ENCODE data around the gene ADGRV1. TPM values are rescaled to one million over a fixed set of nuclear protein-coding genes. Genes with fewer than 3 reads are reported as not detected.

The ADGRV1 gene
- total RNA-seq, 8 experiments from 2014 or later = 0.87 to 92.4 (median 44.9) TPM

DNA sequence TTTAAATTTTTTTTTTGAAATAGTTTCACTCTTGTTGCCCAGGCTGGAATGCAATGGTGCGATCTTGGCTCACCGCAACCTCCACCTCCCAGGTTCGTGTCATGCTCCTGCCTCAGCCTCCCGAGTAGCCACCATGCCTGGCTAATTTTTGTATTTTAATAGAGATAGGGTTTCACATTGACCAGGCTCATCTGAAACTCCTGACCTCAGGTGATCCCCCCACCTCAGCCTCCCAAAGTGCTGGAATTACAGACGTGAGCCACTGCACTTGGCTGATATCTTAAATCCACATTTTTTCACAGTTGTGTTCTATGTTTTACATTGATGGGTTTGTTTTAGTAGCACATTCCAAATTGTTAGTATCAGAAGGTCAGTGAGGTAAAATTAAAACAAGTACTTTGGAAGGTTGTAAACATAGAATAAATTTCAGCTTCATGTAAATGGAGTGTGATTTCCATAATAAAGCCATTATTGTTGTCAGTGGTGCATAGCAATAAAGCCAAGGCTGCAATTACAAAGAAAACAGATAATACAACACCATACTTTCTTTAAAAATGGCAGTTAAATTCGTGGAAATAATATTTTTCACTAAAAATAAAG, 537.3 kb downstream of the ADGRV1 start:
- H3K27ac ChIP-seq = no peak overlapping the region
- peaks cover 0 to 10% of the 10 kb centered on the region in 2 donors for H3K4me1 ChIP-seq (replicated peaks in 1 of 2)
- no peak overlapping the region for H3K4me3 ChIP-seq
- peak in 1 of 8 experiments; percentile 31 for ATAC-seq (replicated peaks in 6 of 8)
- WGBS, 10 experiments = 13 to 72% (median 62%) methylated on average over 1 to 6 of the region's 6 CpGs; no CpG with 5 or more reads in 1 of the 10 experiments
- in situ Hi-C loops (cut with MboI; ENCODE audit: low pct_unique_long_range_greater_than_20kb in 2 of 9, low sequenced_read_pairs in 9 of 9, unreplicated experiment in 9 of 9) = loop anchor here in 2 of 9 experiments (25.0 kb wide), 2 partner anchors 159 to 291 kb away; partner anchors contain the start of gene ARRDC3 (in 1 of the 2)

DNA sequence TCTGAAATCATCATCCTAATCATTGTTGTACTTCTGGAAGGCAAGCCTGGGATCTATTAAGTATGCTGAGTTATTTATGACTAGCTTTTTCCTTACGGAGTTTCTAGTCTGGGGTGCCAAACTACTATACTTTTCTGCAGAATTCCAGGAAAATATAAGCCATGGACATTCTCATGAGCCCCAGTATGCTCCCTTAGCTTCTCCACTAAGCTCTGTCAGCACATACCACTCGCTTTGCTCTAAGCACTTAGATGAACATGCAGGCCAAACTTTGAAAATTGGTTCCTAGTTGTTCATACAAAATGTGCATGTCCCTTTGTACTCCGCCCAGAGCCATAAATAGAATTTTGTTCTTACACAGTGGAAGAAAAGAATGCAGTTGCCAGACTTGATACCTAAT, 539.9 kb downstream of the ADGRV1 start:
- H3K4me1 ChIP-seq (replicated peaks in 1 of 2) = peaks cover 2 to 17% of the 10 kb centered on the region in 2 donors
- 0 to 100% (median 79%) methylated on average over 1 to 3 of the region's 3 CpGs for WGBS, 10 experiments
- no peak overlapping the region for H3K4me3 ChIP-seq
- peak in 3 of 8 experiments; percentile 80 to 84 (median 82) for ATAC-seq (replicated peaks in 6 of 8)
- no peak overlapping the region for H3K27ac ChIP-seq
- in situ Hi-C loops (cut with MboI; ENCODE audit: low pct_unique_long_range_greater_than_20kb in 2 of 9, low sequenced_read_pairs in 9 of 9, unreplicated experiment in 9 of 9) = loop anchor here in 2 of 9 experiments (25.0 kb wide), 2 partner anchors 161 to 289 kb away; partner anchors contain the start of gene ARRDC3 (in 1 of the 2)

DNA sequence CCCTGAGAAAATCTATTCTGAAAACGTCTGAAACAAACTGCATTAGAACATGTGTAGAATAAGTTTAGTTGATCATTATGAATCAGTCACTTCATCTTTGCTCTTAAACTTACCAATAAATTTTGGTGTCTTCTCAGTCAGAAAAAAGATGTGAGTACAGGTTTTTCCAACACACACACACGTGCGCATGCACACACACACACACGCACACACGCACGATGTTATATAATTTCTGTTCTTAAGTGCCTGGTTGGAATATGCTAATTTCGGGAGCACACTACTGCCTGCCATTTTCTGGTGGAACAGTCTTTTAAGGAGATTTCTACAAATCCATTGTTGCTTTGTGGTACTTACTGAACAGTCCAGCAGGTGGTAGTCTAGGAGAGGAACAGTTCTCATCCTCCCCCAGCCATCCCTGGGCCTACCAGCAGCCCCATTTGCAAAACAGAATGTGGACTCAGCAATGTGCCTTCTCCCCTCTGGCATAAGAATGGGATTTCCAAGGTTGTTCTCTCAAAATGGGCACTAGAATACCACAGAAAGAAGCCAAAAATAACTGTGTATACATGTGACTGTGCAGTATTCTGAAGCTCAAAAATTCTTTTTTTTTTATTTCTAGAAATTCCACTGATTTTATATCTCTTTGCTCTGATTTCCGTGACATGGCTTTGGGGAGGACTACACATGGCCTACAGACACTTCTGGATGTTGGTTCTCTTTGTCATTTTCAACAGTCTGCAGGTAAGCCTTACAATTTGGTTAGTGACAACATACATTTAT, 543.2 kb downstream of the ADGRV1 start:
- no peak overlapping the region for H3K27ac ChIP-seq
- in situ Hi-C loops (cut with MboI; ENCODE audit: low pct_unique_long_range_greater_than_20kb in 2 of 9, low sequenced_read_pairs in 9 of 9, unreplicated experiment in 9 of 9) = loop anchor here in 6 of 9 experiments (10.0 to 25.0 kb wide), 4 partner anchors 111 to 286 kb away; partner anchors contain the start of gene ARRDC3 (in 4 of the 6)
- H3K4me1 ChIP-seq (replicated peaks in 1 of 2) = peaks cover 2 to 11% of the 10 kb centered on the region in 2 donors
- H3K4me3 ChIP-seq = no peak overlapping the region
- ATAC-seq (replicated peaks in 6 of 8) = peak; percentile 92 to 100 (median 96)
- WGBS, 10 experiments = 0 to 100% (median 54%) methylated on average over 1 to 8 of the region's 8 CpGs

DNA sequence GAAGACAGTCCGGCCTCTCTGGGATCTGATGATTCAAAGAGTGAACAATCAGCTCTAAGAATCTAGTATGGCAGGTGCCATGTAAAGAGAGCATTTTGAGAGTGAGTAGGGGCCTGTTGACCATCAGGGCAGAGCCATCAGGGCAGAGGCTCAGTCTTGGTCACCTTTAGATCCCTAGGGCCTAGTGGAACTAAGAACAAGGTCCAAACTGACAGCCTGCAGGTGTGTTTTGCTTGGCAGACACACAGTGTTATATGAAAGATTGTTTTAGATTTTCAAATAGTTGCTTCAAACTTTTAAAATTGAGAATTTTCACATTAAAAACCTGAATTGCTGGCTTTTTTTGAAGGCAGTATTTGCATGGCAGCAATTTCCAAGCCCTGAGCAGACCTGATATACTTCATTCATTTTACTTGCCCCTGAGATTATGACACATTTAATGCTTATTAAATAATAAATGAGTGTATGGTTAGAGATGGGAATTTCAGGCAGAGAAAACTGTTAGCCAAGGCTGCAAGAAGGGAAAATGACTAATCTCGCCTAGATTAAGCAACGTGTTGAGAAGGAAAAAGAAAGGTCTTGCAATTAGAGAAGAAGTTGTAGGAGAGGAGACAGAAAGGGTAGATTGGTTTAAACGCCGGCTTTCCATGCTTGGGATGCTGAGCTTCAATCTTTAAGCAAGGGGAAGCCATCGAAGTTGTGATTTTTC, 544.9 kb downstream of the ADGRV1 start:
- 52 to 100% (median 90%) methylated on average over 1 to 6 of the region's 6 CpGs for WGBS, 10 experiments
- H3K4me1 ChIP-seq (replicated peaks in 1 of 2) = peaks cover 2 to 6% of the 10 kb centered on the region in 2 donors
- no peak for ATAC-seq (replicated peaks in 6 of 8)
- in situ Hi-C loops (cut with MboI; ENCODE audit: low pct_unique_long_range_greater_than_20kb in 2 of 9, low sequenced_read_pairs in 9 of 9, unreplicated experiment in 9 of 9) = loop anchor here in 6 of 9 experiments (10.0 to 25.0 kb wide), 4 partner anchors 109 to 284 kb away; partner anchors contain the start of gene ARRDC3 (in 4 of the 6)
- H3K4me3 ChIP-seq = no peak overlapping the region
- no peak overlapping the region for H3K27ac ChIP-seq

DNA sequence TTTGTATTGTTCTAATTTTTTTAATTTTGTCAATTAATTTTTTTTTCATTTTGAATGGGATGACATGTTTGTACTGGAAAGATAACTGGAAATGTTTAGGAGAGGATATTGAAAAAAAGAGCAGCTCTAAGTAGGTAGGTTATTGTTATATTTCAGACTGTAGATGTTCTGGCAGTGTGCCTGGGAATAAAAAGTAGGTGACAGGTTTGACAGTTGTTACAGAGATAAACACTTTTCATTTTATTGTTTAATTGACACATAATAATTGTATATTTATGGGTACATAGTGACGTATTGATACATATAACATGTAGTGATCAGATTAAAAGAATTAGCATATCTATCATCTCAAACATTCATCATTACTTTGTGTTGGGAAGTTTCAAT, 545.5 kb downstream of the ADGRV1 start:
- Histone ChIP-seq H3K27ac (no peak overlapping the region), H3K4me1 (replicated peaks in 1 of 2) (peaks cover 2 to 6% of the 10 kb centered on the region in 2 donors), H3K4me3 (no peak overlapping the region)
- in situ Hi-C loops (cut with MboI; ENCODE audit: low pct_unique_long_range_greater_than_20kb in 2 of 9, low sequenced_read_pairs in 9 of 9, unreplicated experiment in 9 of 9) = loop anchor here in 6 of 9 experiments (10.0 to 25.0 kb wide), 4 partner anchors 108 to 283 kb away; partner anchors contain the start of gene ARRDC3 (in 4 of the 6)
- ATAC-seq (replicated peaks in 6 of 8) = no peak
- WGBS, 10 experiments = 67 to 100% (median 100%) methylated on average over 1 of the region's 1 CpG; no CpG with 5 or more reads in 1 of the 10 experiments

DNA sequence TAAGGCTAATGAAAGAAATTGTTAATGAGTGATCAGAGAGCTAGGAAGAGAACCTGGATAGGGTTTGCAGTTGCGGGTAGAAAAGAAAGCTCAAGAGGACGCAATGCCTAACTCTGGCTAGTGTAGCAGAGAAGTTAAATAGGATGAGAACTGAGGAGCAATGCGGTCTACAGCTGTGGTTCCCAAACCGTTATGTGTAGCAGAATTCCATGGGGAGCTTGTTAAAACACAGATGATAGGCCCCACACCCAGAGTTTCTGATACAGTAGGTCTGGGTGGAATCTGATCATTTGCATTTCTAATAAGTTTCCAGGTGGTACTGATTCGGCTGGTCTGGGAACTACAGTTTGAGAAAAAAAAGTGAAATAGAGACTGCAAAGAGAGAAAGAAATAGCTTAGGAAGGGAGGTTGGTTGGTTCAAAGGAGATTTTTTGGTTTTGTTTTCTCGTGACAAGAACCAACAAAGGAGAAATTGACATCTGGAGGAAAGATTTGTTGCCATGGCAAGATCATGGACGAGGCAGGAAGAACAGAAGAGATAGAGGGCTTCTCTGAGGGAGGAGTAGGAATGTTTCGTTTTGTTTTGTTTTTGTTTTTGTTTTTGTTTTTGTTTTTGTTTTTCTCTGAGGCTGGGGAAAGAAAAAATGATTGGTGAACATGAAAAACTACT, 548.4 kb downstream of the ADGRV1 start:
- H3K4me1 ChIP-seq (replicated peaks in 1 of 2) = peaks cover 3 to 4% of the 10 kb centered on the region in 2 donors
- in situ Hi-C loops (cut with MboI; ENCODE audit: low pct_unique_long_range_greater_than_20kb in 2 of 9, low sequenced_read_pairs in 9 of 9, unreplicated experiment in 9 of 9) = loop anchor here in 6 of 9 experiments (10.0 to 25.0 kb wide), 4 partner anchors 105 to 280 kb away; partner anchors contain the start of gene ARRDC3 (in 4 of the 6)
- peak in 1 of 8 experiments; percentile 59 for ATAC-seq (replicated peaks in 6 of 8)
- no peak overlapping the region for H3K4me3 ChIP-seq
- H3K27ac ChIP-seq = no peak overlapping the region
- 21 to 100% (median 58%) methylated on average over 1 to 8 of the region's 8 CpGs for WGBS, 10 experiments

DNA sequence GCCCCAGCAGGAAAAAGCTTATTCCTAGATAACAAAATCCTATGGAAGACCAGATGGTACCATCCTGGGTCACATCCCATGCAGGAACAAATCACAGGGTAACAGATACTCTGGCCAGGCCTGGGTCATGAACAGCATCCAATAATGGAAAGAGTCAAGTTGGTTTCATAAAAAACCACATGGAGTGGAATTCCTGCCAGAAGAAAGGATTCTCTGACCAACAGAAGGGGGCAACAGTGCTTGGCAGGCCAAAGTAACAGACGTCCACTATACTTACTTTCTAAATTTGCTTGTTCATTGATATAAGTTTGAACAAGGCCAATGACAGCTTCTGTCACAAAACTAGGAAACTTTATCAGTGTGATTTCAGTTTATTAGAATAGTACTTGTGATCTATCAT, 551.0 kb downstream of the ADGRV1 start:
- Histone ChIP-seq H3K4me3 (no peak overlapping the region), H3K4me1 (replicated peaks in 1 of 2) (peaks cover 0 to 3% of the 10 kb centered on the region in 2 donors), H3K27ac (no peak overlapping the region)
- ATAC-seq (replicated peaks in 6 of 8) = no peak
- in situ Hi-C loops (cut with MboI; ENCODE audit: low pct_unique_long_range_greater_than_20kb in 2 of 9, low sequenced_read_pairs in 9 of 9, unreplicated experiment in 9 of 9) = loop anchor here in 6 of 9 experiments (10.0 to 25.0 kb wide), 4 partner anchors 103 to 278 kb away; partner anchors contain the start of gene ARRDC3 (in 4 of the 6)
- WGBS, 10 experiments = 0 to 100% (median 90%) methylated on average over 1 of the region's 1 CpG; no CpG with 5 or more reads in 5 of the 10 experiments

DNA sequence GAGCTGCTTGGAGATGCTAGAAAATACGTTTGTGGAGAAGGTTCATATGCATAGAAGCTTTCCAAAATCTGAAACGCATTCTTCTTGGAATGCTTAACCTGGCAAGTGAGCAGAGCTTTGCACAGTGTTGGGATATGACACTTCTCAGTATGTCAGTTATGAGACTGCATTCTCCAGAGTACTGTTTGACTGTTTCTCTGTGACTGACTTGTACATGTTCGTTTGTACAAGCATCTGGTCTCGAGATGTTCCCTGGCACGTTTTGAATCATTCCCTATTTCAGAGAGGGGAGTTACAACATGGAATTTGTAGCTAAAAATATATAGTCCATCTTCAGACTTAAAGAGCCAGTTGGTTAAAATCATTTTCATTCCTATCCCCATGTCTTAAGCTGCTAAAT, 552.1 kb downstream of the ADGRV1 start:
- peak in 3 of 8 experiments; percentile 17 to 60 (median 29) for ATAC-seq (replicated peaks in 6 of 8)
- WGBS, 10 experiments = 4 to 97% (median 49%) methylated on average over 1 to 5 of the region's 5 CpGs; no CpG with 5 or more reads in 2 of the 10 experiments
- in situ Hi-C loops (cut with MboI; ENCODE audit: low pct_unique_long_range_greater_than_20kb in 2 of 9, low sequenced_read_pairs in 9 of 9, unreplicated experiment in 9 of 9) = loop anchor here in 6 of 9 experiments (25.0 kb wide), 3 partner anchors 102 to 277 kb away; partner anchors contain the start of gene ARRDC3 (in 3 of the 6)
- peaks cover 0 to 3% of the 10 kb centered on the region in 2 donors for H3K4me1 ChIP-seq (replicated peaks in 1 of 2)
- H3K27ac ChIP-seq = no peak overlapping the region
- H3K4me3 ChIP-seq = no peak overlapping the region

DNA sequence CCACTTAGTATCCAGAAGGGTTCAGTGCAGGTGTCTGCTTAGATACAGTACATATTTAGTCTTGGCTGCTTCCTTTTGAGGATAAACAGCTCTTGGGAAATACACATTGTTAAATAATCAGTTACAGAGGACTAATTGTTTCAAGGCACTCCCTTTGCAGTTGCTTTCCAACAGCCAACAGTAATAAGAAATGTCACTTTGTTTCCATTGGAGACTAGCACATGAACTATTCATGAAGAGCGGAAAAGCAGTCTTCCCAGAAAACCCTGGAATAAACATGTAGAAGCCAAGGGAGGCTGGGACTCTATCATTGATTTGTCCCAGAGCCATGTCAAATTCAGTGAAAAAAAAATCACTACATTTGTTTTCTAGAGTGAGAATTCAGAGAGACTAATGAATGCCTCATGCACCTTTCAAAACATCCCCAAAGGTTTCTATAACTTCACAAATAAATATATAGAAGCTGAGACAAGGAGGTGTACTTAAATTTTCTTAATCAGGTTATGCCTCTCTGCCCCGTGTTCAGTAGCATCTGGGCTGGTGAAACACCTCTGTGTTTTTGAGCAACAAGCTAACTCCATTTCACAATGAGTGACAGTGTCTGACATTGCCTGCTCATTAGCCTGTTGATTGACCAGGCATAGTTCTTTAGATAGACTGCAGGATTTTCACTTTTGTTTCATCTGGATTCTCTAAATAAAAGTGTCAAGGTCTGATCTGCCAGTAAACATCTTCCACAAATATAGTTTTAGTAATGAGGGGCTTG, 553.1 kb downstream of the ADGRV1 start:
- H3K4me1 ChIP-seq (replicated peaks in 1 of 2) = peaks cover 0 to 3% of the 10 kb centered on the region in 2 donors
- no peak overlapping the region for H3K4me3 ChIP-seq
- WGBS, 10 experiments = 40 to 100% (median 89%) methylated on average over 1 to 2 of the region's 2 CpGs; no CpG with 5 or more reads in 4 of the 10 experiments
- H3K27ac ChIP-seq = no peak overlapping the region
- peak in 4 of 8 experiments; percentile 25 to 89 (median 46) for ATAC-seq (replicated peaks in 6 of 8)
- in situ Hi-C loops (cut with MboI; ENCODE audit: low pct_unique_long_range_greater_than_20kb in 2 of 9, low sequenced_read_pairs in 9 of 9, unreplicated experiment in 9 of 9) = loop anchor here in 6 of 9 experiments (25.0 kb wide), 3 partner anchors 101 to 276 kb away; partner anchors contain the start of gene ARRDC3 (in 3 of the 6)

DNA sequence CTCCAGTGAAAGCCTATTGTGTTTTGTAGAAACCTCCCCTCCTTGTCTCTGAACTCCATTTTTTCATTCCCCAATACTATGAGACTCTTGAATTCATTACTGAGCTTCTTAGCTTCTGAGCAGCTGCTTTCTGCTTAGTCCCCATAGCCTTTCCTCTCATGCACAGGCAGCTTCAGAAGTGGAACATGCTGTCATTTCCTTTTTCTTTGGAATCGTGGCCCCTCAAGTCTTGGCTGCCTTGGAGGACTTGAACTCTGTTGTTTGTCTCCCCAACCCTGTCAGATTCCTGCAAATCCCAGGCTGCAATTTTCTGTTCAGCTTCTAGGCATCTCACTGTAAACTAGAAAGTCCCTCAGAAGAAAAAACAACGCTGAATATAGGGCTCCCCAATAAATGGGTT, 556.1 kb downstream of the ADGRV1 start:
- in situ Hi-C loops (cut with MboI; ENCODE audit: low pct_unique_long_range_greater_than_20kb in 2 of 9, low sequenced_read_pairs in 9 of 9, unreplicated experiment in 9 of 9) = loop anchor here in 6 of 9 experiments (25.0 kb wide), 3 partner anchors 98 to 273 kb away; partner anchors contain the start of gene ARRDC3 (in 3 of the 6)
- no peak overlapping the region for H3K27ac ChIP-seq
- peaks cover 0 to 3% of the 10 kb centered on the region in 2 donors for H3K4me1 ChIP-seq (replicated peaks in 1 of 2)
- no peak overlapping the region for H3K4me3 ChIP-seq
- no peak for ATAC-seq (replicated peaks in 6 of 8)
- 0 to 100% (median 91%) methylated on average over 1 to 2 of the region's 2 CpGs; no CpG with 5 or more reads in 4 of the 10 experiments for WGBS, 10 experiments

DNA sequence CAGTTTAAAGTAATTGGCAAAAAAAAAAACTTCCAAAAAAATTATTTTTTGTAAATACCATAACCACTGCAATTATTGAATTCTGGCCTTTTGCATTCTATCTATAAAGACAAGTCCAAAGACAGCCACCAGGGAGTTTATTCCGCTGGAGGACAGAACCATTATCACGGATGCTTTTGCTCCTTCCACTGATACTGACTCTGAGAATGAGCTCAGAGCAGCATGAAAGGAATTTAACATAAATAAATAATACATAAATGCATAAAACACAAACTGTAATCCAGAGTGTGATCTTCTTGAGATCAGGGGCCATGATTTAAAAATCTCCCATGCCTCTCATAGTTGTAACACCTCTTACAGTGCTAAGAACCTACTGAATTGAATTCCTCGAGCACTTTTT, 559.8 kb downstream of the ADGRV1 start:
- Histone ChIP-seq H3K27ac (no peak overlapping the region), H3K4me3 (no peak overlapping the region), H3K4me1 (replicated peaks in 1 of 2) (no peaks in the 10 kb centered on the region)
- peak in 2 of 8 experiments; percentile 33 to 80 for ATAC-seq (replicated peaks in 6 of 8)
- WGBS, 10 experiments = 38 to 97% (median 83%) methylated on average over 1 to 3 of the region's 3 CpGs; no CpG with 5 or more reads in 3 of the 10 experiments
- in situ Hi-C loops (cut with MboI; ENCODE audit: low pct_unique_long_range_greater_than_20kb in 2 of 9, low sequenced_read_pairs in 9 of 9, unreplicated experiment in 9 of 9) = loop anchor here in 6 of 9 experiments (25.0 kb wide), 3 partner anchors 94 to 269 kb away; partner anchors contain the start of gene ARRDC3 (in 3 of the 6)
